ENCODE measurements around the gene OR52I2. TPM values are rescaled to one million over a fixed set of nuclear protein-coding genes. Genes with fewer than 3 reads are reported as not detected.

OR52I2 gene
- total RNA-seq, 2 experiments from 2014 or later: not detected

- no peaks in the 10 kb centered on the region for H3K9me3 Mint-ChIP-seq (ENCODE audit: low read depth)
- H3K4me1 Mint-ChIP-seq: peaks cover 6% of the 10 kb centered on the region
- no peak for DNase-seq
- H3K4me3 Mint-ChIP-seq: no peak overlapping the region
- no peaks in the 10 kb centered on the region for H3K36me3 Mint-ChIP-seq
- no peak overlapping the region for H3K27ac Mint-ChIP-seq
- CTCF ChIA-PET: no interaction called here
- no peak for ATAC-seq
- H3K27me3 Mint-ChIP-seq: peaks cover 32% of the 10 kb centered on the region
Measured at GRCh38 chr11:4577761-4578160, 3.8 kb upstream of the OR52I2 start.

DNA sequence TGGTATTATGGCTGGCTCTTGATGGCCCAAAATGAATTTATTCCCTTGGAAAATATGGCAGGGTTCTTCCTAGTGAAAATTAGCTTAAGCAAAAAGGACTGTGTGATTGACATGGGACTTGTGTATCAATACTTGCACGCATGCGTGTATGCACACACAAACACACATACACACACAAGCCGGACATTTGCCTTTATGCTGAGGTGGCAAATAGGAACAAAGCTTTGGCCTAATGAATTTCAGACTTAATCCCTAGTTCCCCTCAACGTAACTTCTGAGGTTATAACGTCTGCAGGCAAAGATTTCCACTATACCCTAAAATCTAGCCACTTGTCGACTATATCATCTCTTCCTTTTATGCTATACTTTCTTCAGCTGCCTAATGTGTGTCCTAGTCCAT is 2.9 kb upstream of the OR52I2 start:
- DNase-seq (no peak), ATAC-seq (no peak)
- Mint-ChIP-seq H3K4me1 (peaks cover 6% of the 10 kb centered on the region), H3K9me3 (ENCODE audit: low read depth) (no peaks in the 10 kb centered on the region), H3K27ac (no peak overlapping the region), H3K27me3 (peaks cover 33% of the 10 kb centered on the region), H3K36me3 (no peaks in the 10 kb centered on the region), H3K4me3 (no peak overlapping the region)
- CTCF ChIA-PET: no interaction called here

DNA sequence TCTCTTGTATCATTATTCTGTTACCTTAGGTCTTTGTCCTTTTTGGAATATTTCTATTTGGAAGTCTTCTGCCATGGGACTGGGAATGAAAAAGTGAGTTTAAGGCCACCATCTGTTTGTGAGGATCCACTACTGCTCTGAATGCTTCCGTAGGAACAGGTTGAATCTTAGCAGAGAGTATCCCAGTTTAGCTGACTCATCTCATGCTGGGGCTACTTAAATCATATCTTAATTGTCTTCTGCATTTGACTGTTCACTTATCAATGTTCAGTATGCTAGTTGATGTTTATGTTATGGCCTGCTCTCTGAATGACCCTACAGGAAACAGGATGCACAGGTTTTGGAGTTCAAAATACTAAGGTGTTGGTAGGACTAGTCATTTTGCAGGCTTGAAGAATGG is 1.4 kb upstream of the OR52I2 start:
- CTCF ChIA-PET: no interaction called here

GRCh38 chr11:4589017-4589416 is 7.5 kb downstream of the OR52I2 start:
- DNase-seq: no peak
- Mint-ChIP-seq H3K9me3 (ENCODE audit: low read depth) (no peaks in the 10 kb centered on the region), H3K27me3 (peaks cover 13% of the 10 kb centered on the region), H3K27ac (no peak overlapping the region), H3K4me1 (no peaks in the 10 kb centered on the region), H3K4me3 (no peak overlapping the region), H3K36me3 (no peaks in the 10 kb centered on the region)
- CTCF ChIA-PET: no interaction called here
- no peak for ATAC-seq

More for the DNA sequence above, 1.4 kb upstream of the OR52I2 start:
- H3K4me3 Mint-ChIP-seq: no peak overlapping the region
- no peaks in the 10 kb centered on the region for H3K36me3 Mint-ChIP-seq
- no peaks in the 10 kb centered on the region for H3K9me3 Mint-ChIP-seq (ENCODE audit: low read depth)
- peaks cover 34% of the 10 kb centered on the region for H3K27me3 Mint-ChIP-seq
- ATAC-seq (no peak), DNase-seq (no peak)
- no peak overlapping the region for H3K27ac Mint-ChIP-seq
- H3K4me1 Mint-ChIP-seq: peaks cover 6% of the 10 kb centered on the region

GRCh38 chr11:4593739-4594138 is 12.2 kb downstream of the OR52I2 start, which contains the start of gene OR52I1:
TSS of gene OR52I1 (plus strand) at chr11:4594039. CDS start at chr11:4594039, 0 bp downstream.
- Mint-ChIP-seq H3K27ac (no peak within 1 kb of the TSS), H3K36me3 (peaks cover 11% of the 10 kb centered on the region), H3K4me3 (no peak within 1 kb of the TSS), H3K27me3 (peaks cover 4% of the 10 kb centered on the region), H3K4me1 (no peaks in the 10 kb centered on the region), H3K9me3 (ENCODE audit: low read depth) (no peaks in the 10 kb centered on the region)
- DNase-seq: no peak
- no peak for ATAC-seq
- CTCF ChIA-PET: no interaction called here

DNA sequence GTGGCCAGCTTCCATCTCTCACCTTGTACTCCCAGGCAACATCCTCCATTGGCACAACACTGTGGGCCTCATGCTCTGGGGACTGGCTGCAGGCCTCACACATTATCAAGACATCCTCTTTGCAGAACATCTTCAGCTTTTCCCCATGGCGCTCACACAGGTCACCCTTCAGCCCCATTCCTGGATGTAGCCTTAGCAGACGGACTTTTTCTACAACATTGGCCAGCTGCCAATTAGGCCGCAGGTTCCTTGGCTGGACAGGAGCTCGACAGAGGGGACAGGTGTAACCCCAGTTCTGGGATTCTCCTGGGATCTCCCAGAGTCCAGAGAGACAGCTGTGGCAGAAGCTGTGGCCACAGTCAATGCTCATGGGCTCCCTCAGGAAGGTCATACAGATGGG is 23.5 kb downstream of the OR52I2 start:
- Mint-ChIP-seq H3K27ac (no peak overlapping the region), H3K9me3 (ENCODE audit: low read depth) (no peaks in the 10 kb centered on the region), H3K4me1 (peaks cover 34% of the 10 kb centered on the region), H3K27me3 (no peaks in the 10 kb centered on the region), H3K36me3 (peaks cover 21% of the 10 kb centered on the region), H3K4me3 (no peak overlapping the region)
- DNase-seq (no peak), ATAC-seq (no peak)
- CTCF ChIA-PET: interaction anchor here (4.8 kb wide), 1 partner anchor 418 kb away, joined by 21 read pairs; no protein-coding TSS in a partner anchor

- no peaks in the 10 kb centered on the region for H3K27me3 Mint-ChIP-seq
- no peaks in the 10 kb centered on the region for H3K9me3 Mint-ChIP-seq (ENCODE audit: low read depth)
- no peak overlapping the region for H3K27ac Mint-ChIP-seq
- peaks cover 41% of the 10 kb centered on the region for H3K4me1 Mint-ChIP-seq
- no peak for ATAC-seq
- no peak for DNase-seq
- peak overlapping the region; percentile 87 for H3K4me3 Mint-ChIP-seq
- CTCF ChIA-PET: interaction anchor here (1.3 to 4.8 kb wide), 3 partner anchors 31 to 424 kb away, joined by 3 to 21 read pairs (median 6); partner anchors contain the start of gene OR51D1
- peaks cover 16% of the 10 kb centered on the region for H3K36me3 Mint-ChIP-seq
Measured at GRCh38 chr11:4606231-4607015, 24.9 kb downstream of the OR52I2 start.

- Mint-ChIP-seq H3K27ac (peak overlapping the region; percentile 92), H3K36me3 (peaks cover 13% of the 10 kb centered on the region), H3K4me1 (peaks cover 41% of the 10 kb centered on the region), H3K9me3 (ENCODE audit: low read depth) (no peaks in the 10 kb centered on the region), H3K4me3 (peak overlapping the region; percentile 87), H3K27me3 (no peaks in the 10 kb centered on the region)
- no peak for DNase-seq
- no peak for ATAC-seq
- CTCF ChIA-PET: interaction anchor here (0.6 to 4.8 kb wide), 5 partner anchors 30 to 473 kb away, joined by 3 to 21 read pairs (median 3); partner anchors contain the start of gene OR51D1
Measured at GRCh38 chr11:4607096-4607495, 25.6 kb downstream of the OR52I2 start.

GRCh38 chr11:4607781-4608666 is 26.5 kb downstream of the OR52I2 start, which contains the start of gene TRIM68:
TSS of gene TRIM68 (minus strand) at chr11:4608231. CDS start at chr11:4605504, 2,727 bp downstream.
- ATAC-seq (peak; percentile 100), DNase-seq (peak; percentile 97)
- Mint-ChIP-seq H3K4me1 (peaks cover 41% of the 10 kb centered on the region), H3K27me3 (no peaks in the 10 kb centered on the region), H3K36me3 (peaks cover 13% of the 10 kb centered on the region), H3K4me3 (peak within 1 kb of the TSS; percentile 87), H3K27ac (peak within 1 kb of the TSS; percentile 92), H3K9me3 (ENCODE audit: low read depth) (no peaks in the 10 kb centered on the region)
- CTCF ChIA-PET: interaction anchor here (0.6 to 4.8 kb wide), 4 partner anchors 402 to 474 kb away, joined by 3 to 21 read pairs (median 4); no protein-coding TSS in a partner anchor

- ATAC-seq: no peak
Measured at GRCh38 chr11:4610258-4610935, 28.9 kb downstream of the OR52I2 start.

GRCh38 chr11:4611986-4612385 is 30.4 kb downstream of the OR52I2 start:
- H3K9me3 Mint-ChIP-seq (ENCODE audit: low read depth): no peaks in the 10 kb centered on the region
- H3K36me3 Mint-ChIP-seq: peaks cover 2% of the 10 kb centered on the region
- no peak overlapping the region for H3K27ac Mint-ChIP-seq
- no peak overlapping the region for H3K4me3 Mint-ChIP-seq
- DNase-seq: no peak
- ATAC-seq: no peak
- CTCF ChIA-PET: interaction anchor here (1.0 kb wide), 1 partner anchor 25 kb away, joined by 5 read pairs; the partner anchor contains the start of gene OR51D1
- H3K27me3 Mint-ChIP-seq: no peaks in the 10 kb centered on the region
- peaks cover 29% of the 10 kb centered on the region for H3K4me1 Mint-ChIP-seq

More at GRCh38 chr11:4610258-4610935, 28.9 kb downstream of the OR52I2 start:
- Mint-ChIP-seq H3K36me3 (peaks cover 4% of the 10 kb centered on the region), H3K27ac (peak overlapping the region; percentile 85), H3K4me1 (peaks cover 40% of the 10 kb centered on the region), H3K9me3 (ENCODE audit: low read depth) (no peaks in the 10 kb centered on the region), H3K27me3 (no peaks in the 10 kb centered on the region), H3K4me3 (peak overlapping the region; percentile 56)
- DNase-seq: peak; percentile 68
- CTCF ChIA-PET: no interaction called here

- H3K4me3 Mint-ChIP-seq: no peak overlapping the region
- CTCF ChIA-PET: no interaction called here
- DNase-seq (no peak), ATAC-seq (no peak)
- H3K27me3 Mint-ChIP-seq: peaks cover 8% of the 10 kb centered on the region
- H3K9me3 Mint-ChIP-seq (ENCODE audit: low read depth): no peaks in the 10 kb centered on the region
- H3K36me3 Mint-ChIP-seq: no peaks in the 10 kb centered on the region
- H3K27ac Mint-ChIP-seq: no peak overlapping the region
- H3K4me1 Mint-ChIP-seq: peaks cover 1% of the 10 kb centered on the region
Measured at GRCh38 chr11:4615856-4616444, 34.4 kb downstream of the OR52I2 start.
